Caco-2 (cell line): ENCODE data around the gene HHAT. TPM values are rescaled to one million over a fixed set of nuclear protein-coding genes. Genes with fewer than 3 reads are reported as not detected.

Experiments used
- BruUV-seq: library from RNA; stranded (reverse); fragments of 400-500 nt; replicated peaks from 2 replicates; lab custom pipeline; 2021; lab: Mats Ljungman, UMichigan
- CTCF ChIA-PET: fragments of 300-600 bp; sonication (Branson Sonifier 250); formaldehyde crosslinking; loops from one replicate; lab custom pipeline; 2022; ENCODE audit warnings: antibody characterized with exemption; lab: Charles Lee
- POLR2A ChIA-PET: fragments of 300-600 bp; sonication (Branson Sonifier 250); formaldehyde crosslinking; loops from one replicate; lab custom pipeline; 2022; ENCODE audit warnings: antibody characterized with exemption; lab: Charles Lee
- DNase-seq, 2 experiments: peaks; one replicate each; pipeline versions ENCODE4 v3.0.0 to v3.0.0-alpha.2; 2020 to 2022
- H3K27me3 ChIP-seq: replicated peaks from 2 replicates; pipeline ENCODE4 v1.6.0; 2011; ENCODE audit warnings: low read length; ENCODE audit not compliant: control insufficient read depth, insufficient read depth
- H3K36me3 ChIP-seq: 2 replicates; pipeline ENCODE4 v1.5.1; 2011; ENCODE audit warnings: low read length; ENCODE audit not compliant: control insufficient read depth, insufficient read depth
- H3K4me1 ChIP-seq: fragments of 250-450 bp; sonication (Bioruptor Pico); 2 replicates; pipeline ENCODE4 v1.5.1; 2020; ENCODE audit warnings: mild to moderate bottlenecking
- H3K4me3 ChIP-seq: 2 replicates; pipeline ENCODE4 v1.5.1; 2011; ENCODE audit warnings: low read depth, mild to moderate bottlenecking, control low read depth, low read length
- H3K9me3 ChIP-seq: fragments of 250-450 bp; sonication (Bioruptor Pico); 2 replicates; pipeline ENCODE4 v1.5.1; 2020; ENCODE audit warnings: mild to moderate bottlenecking, moderate library complexity
- H3K27ac Mint-ChIP-seq: one replicate; pipeline ENCODE4 v1.8.0; 2022; ENCODE audit warnings: mixed read lengths; ENCODE audit not compliant: unreplicated experiment
- H3K27me3 Mint-ChIP-seq: one replicate; pipeline ENCODE4 v1.8.0; 2022; ENCODE audit warnings: mixed read lengths; ENCODE audit not compliant: insufficient read depth, unreplicated experiment
- H3K36me3 Mint-ChIP-seq: one replicate; pipeline ENCODE4 v1.8.0; 2022; ENCODE audit warnings: mild to moderate bottlenecking, mixed read lengths; ENCODE audit not compliant: insufficient read depth, unreplicated experiment
- H3K4me1 Mint-ChIP-seq: one replicate; pipeline ENCODE4 v1.8.0; 2022; ENCODE audit warnings: low read depth, mixed read lengths; ENCODE audit not compliant: unreplicated experiment
- H3K4me3 Mint-ChIP-seq: one replicate; pipeline ENCODE4 v1.8.0; 2022; ENCODE audit warnings: mild to moderate bottlenecking, moderate library complexity, mixed read lengths; ENCODE audit not compliant: unreplicated experiment
- H3K9me3 Mint-ChIP-seq: one replicate; pipeline ENCODE4 v1.8.0; 2022; ENCODE audit warnings: mixed read lengths; ENCODE audit not compliant: unreplicated experiment
- CTCF ChIP-seq, 2 experiments: fragments of 200-600 bp in 1 of 2; IDR thresholded peaks; 1 replicate in 1 of 2; 2 replicates in 1 of 2; pipeline versions ENCODE4 v1.5.1 to v1.8.0; 2011 to 2022; ENCODE audit warnings: antibody characterized with exemption in 1 of 2, control low read depth in 1 of 2, inconsistent platforms in 1 of 2, low read depth in 1 of 2, low read length in 1 of 2, mild to moderate bottlenecking in 1 of 2, moderate library complexity in 1 of 2; ENCODE audit not compliant: insufficient read depth in 1 of 2, severe bottlenecking in 1 of 2, unreplicated experiment in 1 of 2
- intact Hi-C: fragments of 100-400 bp; cut with micrococcal nuclease; formaldehyde crosslinking; loops from one replicate; pipeline ENCODE4 v1.10.0; 2022; ENCODE audit not compliant: unreplicated experiment
- total RNA-seq: library from RNA; stranded (reverse); gene quantifications from 2 replicates; pipeline ENCODE4 v1.2.3, GENCODE V29; 2022

The HHAT gene
- total RNA-seq, 1 experiment from 2014 or later, result 3.9 TPM

- Mint-ChIP-seq H3K27ac (no peak overlapping the region), H3K4me3 (no peak overlapping the region), H3K4me1 (no peaks in the 10 kb centered on the region), H3K9me3 (no peaks in the 10 kb centered on the region), H3K36me3 (no peaks in the 10 kb centered on the region), H3K27me3 (peaks cover 15% of the 10 kb centered on the region)
- ChIA-PET POLR2A (no interaction called here), CTCF (no interaction called here)
- Histone ChIP-seq H3K4me1 (no peaks in the 10 kb centered on the region), H3K36me3 (no peaks in the 10 kb centered on the region), H3K9me3 (no peaks in the 10 kb centered on the region), H3K4me3 (no peak overlapping the region), H3K27me3 (no peaks in the 10 kb centered on the region)
- no peak for TF ChIP-seq CTCF (IDR thresholded peaks at IDR 0.05; ENCODE audit: insufficient read depth in 1 of 2, low read depth in 1 of 2, low read length in 1 of 2, severe bottlenecking in 1 of 2, unreplicated experiment in 1 of 2)
- intact Hi-C loops, result no loop called here
- no peak for DNase-seq
- BruUV-seq, result no TSS peak
Observed at GRCh38 chr1:210482491-210482890, 153.8 kb downstream of the HHAT start.

DNA sequence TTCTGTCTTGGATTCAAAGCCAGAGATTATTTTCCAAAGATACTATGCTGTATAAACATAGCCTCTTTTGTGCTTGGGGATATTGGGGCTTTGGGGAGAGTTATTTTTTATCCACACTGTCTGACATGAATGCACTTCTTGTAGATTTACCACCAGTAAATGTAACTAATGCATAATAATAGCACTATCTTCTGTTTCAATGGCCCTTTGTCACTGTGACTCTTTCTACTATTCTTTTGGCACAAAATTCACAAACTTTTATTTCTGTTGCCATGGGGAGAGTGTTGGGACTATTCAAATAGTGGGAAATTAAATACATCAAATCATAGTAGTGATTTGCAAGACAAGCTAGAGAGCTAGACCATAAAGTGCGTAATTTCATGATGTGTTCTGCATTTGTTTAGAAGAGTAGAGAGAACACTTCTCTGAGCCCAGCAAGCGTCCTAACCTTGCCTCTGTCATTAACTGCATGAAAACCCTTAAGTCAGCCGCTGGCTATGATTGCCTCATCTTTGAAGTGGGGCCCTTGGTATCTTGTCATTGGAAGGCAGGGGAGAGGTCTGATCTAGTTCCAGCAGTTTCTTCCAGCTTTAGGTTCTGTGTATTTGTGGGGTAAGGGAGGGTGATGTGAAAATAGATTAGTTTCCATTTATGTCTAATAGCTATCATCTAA lies 154.4 kb downstream of the HHAT start:
- no peak overlapping the region for H3K4me3 ChIP-seq
- no peak overlapping the region for H3K27ac Mint-ChIP-seq
- intact Hi-C loops, result no loop called here
- POLR2A ChIA-PET, result no interaction called here
- TF ChIP-seq CTCF (IDR thresholded peaks at IDR 0.05; ENCODE audit: insufficient read depth in 1 of 2, low read depth in 1 of 2, low read length in 1 of 2, severe bottlenecking in 1 of 2, unreplicated experiment in 1 of 2), result no peak
- no peaks in the 10 kb centered on the region for H3K36me3 Mint-ChIP-seq
- no peak for DNase-seq
- no peak overlapping the region for H3K4me3 Mint-ChIP-seq
- no TSS peak for BruUV-seq
- CTCF ChIA-PET, result no interaction called here
- H3K27me3 ChIP-seq, result no peaks in the 10 kb centered on the region
- peaks cover 16% of the 10 kb centered on the region for H3K27me3 Mint-ChIP-seq
- H3K9me3 ChIP-seq, result no peaks in the 10 kb centered on the region
- no peaks in the 10 kb centered on the region for H3K4me1 ChIP-seq
- no peaks in the 10 kb centered on the region for H3K9me3 Mint-ChIP-seq
- no peaks in the 10 kb centered on the region for H3K4me1 Mint-ChIP-seq
- H3K36me3 ChIP-seq, result no peaks in the 10 kb centered on the region

GRCh38 chr1:210483821-210484220 lies 155.1 kb downstream of the HHAT start:
- TF ChIP-seq CTCF (IDR thresholded peaks at IDR 0.05; ENCODE audit: insufficient read depth in 1 of 2, low read depth in 1 of 2, low read length in 1 of 2, severe bottlenecking in 1 of 2, unreplicated experiment in 1 of 2), result no peak
- BruUV-seq, result no TSS peak
- Mint-ChIP-seq H3K27ac (no peak overlapping the region), H3K9me3 (no peaks in the 10 kb centered on the region), H3K27me3 (peaks cover 19% of the 10 kb centered on the region), H3K36me3 (no peaks in the 10 kb centered on the region), H3K4me1 (no peaks in the 10 kb centered on the region), H3K4me3 (no peak overlapping the region)
- intact Hi-C loops, result no loop called here
- H3K4me3 ChIP-seq, result no peak overlapping the region
- ChIA-PET CTCF (no interaction called here), POLR2A (no interaction called here)
- no peaks in the 10 kb centered on the region for H3K9me3 ChIP-seq
- no peaks in the 10 kb centered on the region for H3K27me3 ChIP-seq
- no peaks in the 10 kb centered on the region for H3K36me3 ChIP-seq
- no peaks in the 10 kb centered on the region for H3K4me1 ChIP-seq
- DNase-seq, result no peak
